GM10266 (cell line): ENCODE measurements around the gene NOC2L.
A peak's percentile ranks its signal among the peaks of the same experiment; 100 is the strongest.

Source experiments
- DNase-seq: peaks from one replicate; pipeline ENCODE4 v3.0.0; 2012; ENCODE audit errors: extremely low spot score
- TF ChIP-seq, protein P1 (sequence below): IDR thresholded peaks from 2 replicates; pipeline ENCODE4 v1.5.1; 2012; ENCODE audit warnings: mild to moderate bottlenecking, low read depth; ENCODE audit not compliant: control insufficient read depth, insufficient read depth; ENCODE audit errors: missing control alignments

The NOC2L gene

DNA sequence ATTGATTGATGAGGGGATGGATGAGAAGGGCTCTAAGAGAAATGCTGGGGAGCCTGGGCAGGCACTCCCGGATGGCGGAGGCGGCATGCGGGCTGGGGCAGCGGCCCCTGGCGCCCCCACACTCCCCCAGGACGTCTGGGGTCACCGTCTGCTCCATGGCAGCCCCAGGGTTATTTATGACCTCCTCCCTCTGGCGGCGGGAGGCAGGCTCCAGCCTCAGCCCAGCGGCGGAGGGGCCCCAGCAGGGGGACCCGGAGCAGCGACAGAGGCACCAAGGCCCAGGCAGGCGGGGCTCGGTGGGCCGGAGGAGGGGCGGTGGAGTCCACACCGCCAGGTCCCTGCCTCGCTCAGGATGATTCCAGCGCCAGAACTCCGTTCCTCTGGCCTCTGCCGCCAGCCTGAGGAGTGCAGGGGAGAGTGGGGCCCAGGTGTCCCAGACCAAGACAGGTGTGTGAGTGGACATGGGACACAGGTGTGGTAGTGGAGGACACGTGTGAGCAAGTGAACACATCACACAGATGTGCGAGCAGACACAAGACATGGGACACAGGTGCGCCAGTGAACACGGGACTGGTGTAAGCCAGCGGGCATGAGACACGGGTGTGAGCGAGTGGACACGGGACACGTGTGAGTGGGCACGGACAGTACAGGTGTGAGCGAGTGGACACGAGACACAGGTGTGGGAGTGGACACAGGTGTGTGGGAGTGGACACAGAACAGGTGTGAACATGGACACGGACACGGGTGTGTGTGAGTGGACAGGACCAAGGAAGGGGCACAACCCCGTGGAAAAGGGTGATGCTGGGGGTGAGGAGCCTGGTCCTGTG is 37.8 kb downstream of the NOC2L start:
- DNase-seq = peak; percentile 74
- TF ChIP-seq, protein P1, sequence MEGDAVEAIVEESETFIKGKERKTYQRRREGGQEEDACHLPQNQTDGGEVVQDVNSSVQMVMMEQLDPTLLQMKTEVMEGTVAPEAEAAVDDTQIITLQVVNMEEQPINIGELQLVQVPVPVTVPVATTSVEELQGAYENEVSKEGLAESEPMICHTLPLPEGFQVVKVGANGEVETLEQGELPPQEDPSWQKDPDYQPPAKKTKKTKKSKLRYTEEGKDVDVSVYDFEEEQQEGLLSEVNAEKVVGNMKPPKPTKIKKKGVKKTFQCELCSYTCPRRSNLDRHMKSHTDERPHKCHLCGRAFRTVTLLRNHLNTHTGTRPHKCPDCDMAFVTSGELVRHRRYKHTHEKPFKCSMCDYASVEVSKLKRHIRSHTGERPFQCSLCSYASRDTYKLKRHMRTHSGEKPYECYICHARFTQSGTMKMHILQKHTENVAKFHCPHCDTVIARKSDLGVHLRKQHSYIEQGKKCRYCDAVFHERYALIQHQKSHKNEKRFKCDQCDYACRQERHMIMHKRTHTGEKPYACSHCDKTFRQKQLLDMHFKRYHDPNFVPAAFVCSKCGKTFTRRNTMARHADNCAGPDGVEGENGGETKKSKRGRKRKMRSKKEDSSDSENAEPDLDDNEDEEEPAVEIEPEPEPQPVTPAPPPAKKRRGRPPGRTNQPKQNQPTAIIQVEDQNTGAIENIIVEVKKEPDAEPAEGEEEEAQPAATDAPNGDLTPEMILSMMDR = no peak

GRCh38 chr1:920521-920920 is 38.5 kb downstream of the NOC2L start:
- no peak for DNase-seq
- TF ChIP-seq, protein P1 = no peak

DNA sequence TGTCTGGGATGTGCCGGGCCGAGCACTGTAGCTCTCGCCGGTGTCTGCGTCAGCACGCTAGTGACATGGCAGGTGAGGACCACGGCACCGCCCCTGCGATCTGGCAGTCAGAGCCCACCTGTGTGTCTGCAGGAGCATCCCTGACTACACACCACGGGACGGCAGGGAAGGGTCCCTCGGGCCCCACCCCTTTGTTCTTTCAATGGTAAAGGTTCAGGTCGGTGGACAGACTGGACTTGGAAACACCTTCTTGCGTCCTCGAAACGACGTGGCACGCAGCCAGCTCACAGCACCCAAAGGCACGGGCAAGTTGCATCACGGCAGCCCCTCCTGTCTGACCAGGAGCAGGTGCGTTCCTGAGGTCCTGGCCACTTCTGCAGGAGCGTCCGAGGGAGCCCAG is 39.0 kb downstream of the NOC2L start:
- no peak for DNase-seq
- TF ChIP-seq, protein P1 = no peak

- TF ChIP-seq, protein P1 = peak; percentile 10
Measured at GRCh38 chr1:919271-919872, 39.7 kb downstream of the NOC2L start.

DNA sequence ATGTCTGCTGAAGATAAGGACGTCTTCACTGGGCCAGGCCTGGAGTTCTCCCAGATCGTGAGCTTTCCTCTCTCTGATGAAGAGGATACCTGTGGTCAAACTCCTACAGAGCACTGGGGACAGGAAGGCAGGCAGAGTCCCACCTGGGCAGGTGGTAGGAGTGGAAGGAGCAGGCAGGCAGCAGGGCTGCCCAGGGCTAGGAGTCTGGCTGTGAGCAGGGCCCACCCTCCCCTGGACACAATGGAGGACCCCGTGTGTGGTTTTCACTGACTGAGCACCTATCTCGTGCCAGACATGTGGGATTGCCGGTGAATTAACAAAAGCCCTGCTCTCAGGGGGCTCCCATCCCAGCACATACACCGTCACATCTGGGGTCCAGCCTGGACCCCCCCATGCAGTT is 40.2 kb downstream of the NOC2L start:
- TF ChIP-seq, protein P1 = no peak
- DNase-seq = no peak

More at GRCh38 chr1:919271-919872, 39.7 kb downstream of the NOC2L start:
- no peak for DNase-seq

DNA sequence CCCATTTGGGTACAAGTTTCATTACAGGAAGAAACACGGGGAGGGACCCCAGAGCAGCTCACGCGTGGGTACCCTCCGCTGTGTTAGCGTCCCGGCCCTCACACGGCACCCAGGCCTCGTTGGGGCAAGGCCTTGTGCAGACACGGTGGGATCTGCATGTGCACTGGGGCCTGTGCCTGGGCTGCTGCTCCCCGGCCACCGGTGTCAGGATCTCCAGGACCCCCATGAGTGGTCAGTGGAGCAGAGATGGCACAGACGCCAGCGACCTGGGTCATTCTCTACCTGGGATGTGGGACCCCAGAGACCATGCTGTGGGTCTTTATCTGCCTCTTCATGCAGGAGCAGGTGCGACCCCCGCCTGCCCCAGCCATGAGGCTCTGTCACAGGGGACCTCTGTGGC is 40.7 kb downstream of the NOC2L start:
- TF ChIP-seq, protein P1 = no peak
- DNase-seq = no peak

DNA sequence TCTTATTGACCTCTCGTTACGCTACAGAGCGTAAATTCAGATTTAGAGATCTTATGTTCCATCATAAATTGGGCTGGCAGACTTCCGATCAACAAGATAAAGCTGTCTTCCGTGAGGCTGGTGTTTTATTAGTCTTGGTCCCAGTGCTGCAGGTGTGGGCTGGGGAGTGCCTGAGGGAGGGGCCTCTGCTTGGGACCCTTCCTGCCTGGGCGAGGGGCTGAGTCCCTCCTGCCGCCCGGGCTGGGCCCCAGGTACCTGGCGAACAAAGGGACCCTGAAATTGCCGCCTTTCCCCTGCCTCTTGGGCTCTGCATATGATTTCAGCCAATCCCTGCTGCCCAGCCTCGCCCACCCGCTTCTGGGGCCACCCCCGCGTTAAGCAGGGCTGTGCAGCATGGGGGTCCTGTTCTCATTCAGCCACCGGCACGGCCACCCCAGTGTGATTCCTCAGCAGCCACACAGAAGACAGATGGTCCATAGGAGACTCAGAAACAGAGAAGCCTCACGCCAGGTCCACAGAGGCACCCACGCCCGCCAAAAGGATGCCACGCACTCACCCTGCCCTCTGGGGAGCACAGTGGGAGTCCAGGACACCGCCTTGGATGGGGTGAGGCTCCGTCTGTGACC is 41.5 kb downstream of the NOC2L start:
- no peak for DNase-seq
- TF ChIP-seq, protein P1 = no peak
